ENCODE data around the gene AQP6. TPM values are rescaled to one million over a fixed set of nuclear protein-coding genes. Genes with fewer than 3 reads are reported as not detected.

Gene AQP6
- total RNA-seq (12.0 TPM), polyA plus RNA-seq (ENCODE audit: insufficient read depth, low read depth, low replicate concordance) (74.1 TPM)
- long read RNA-seq, donor 1, partial matches to known transcripts: 0 of 4 reads
- long read RNA-seq, donor 1, other reads (novel, unspliced or antisense): 0 of 4 reads
- long read RNA-seq, donor 2, partial matches to known transcripts: 0 of 7 reads
- long read RNA-seq, donor 2, other reads (novel, unspliced or antisense): 5 of 7 reads
- long read RNA-seq, donor 3, partial matches to known transcripts: 0 of 2 reads
- long read RNA-seq, donor 3, other reads (novel, unspliced or antisense): 0 of 2 reads
- long read RNA-seq, donor 4, partial matches to known transcripts: 7 of 15 reads
- long read RNA-seq, donor 4, other reads (novel, unspliced or antisense): 5 of 15 reads
- long read RNA-seq, donor 5: 0 reads
- long read RNA-seq, donor 6, partial matches to known transcripts: 0 of 5 reads
- long read RNA-seq, donor 6, other reads (novel, unspliced or antisense): 5 of 5 reads
- long read RNA-seq, donor 7, transcript AQP6-201 (4 exons, 1,398 nt): major isoform, 9 of 18 reads
- long read RNA-seq, donor 7, partial matches to known transcripts: 2 of 18 reads
- long read RNA-seq, donor 7, other reads (novel, unspliced or antisense): 7 of 18 reads
- long read RNA-seq, donor 8, partial matches to known transcripts: 0 of 1 reads
- long read RNA-seq, donor 8, other reads (novel, unspliced or antisense): 0 of 1 reads
- long read RNA-seq, donor 9, partial matches to known transcripts: 0 of 4 reads
- long read RNA-seq, donor 9, other reads (novel, unspliced or antisense): 0 of 4 reads
- long read RNA-seq, donor 10, partial matches to known transcripts: 0 of 4 reads
- long read RNA-seq, donor 10, other reads (novel, unspliced or antisense): 0 of 4 reads

GRCh38 chr12:49972641-49973360, at the start of gene AQP6:
Gene AQP6, plus strand, starts transcription at chr12:49972947. Its CDS starts 227 bp downstream, at chr12:49973174.
- Histone ChIP-seq H3K9me3 (ENCODE audit: control insufficient read depth in 2 of 3, insufficient read depth in 1 of 3, low read length in 3 of 3) (no peaks in the 10 kb centered on the region), H3K27me3 (ENCODE audit: control insufficient read depth, insufficient read depth, low read length) (no peaks in the 10 kb centered on the region), H3K4me1 (ENCODE audit: control insufficient read depth in 2 of 3, insufficient read depth in 2 of 3, low read depth in 1 of 3, low read length in 3 of 3) (peaks cover 0 to 8% (median 2%) of the 10 kb centered on the region in 3 donors), H3K36me3 (ENCODE audit: control insufficient read depth in 2 of 3, insufficient read depth in 3 of 3, low read length in 3 of 3) (no peaks in the 10 kb centered on the region), H3K9ac (ENCODE audit: low read length in 3 of 3) (no peak within 1 kb of the TSS), H3K4me3 (ENCODE audit: low read length in 3 of 3) (no peak within 1 kb of the TSS), H3K27ac (ENCODE audit: low read depth in 2 of 2, low read length in 2 of 2) (no peak within 1 kb of the TSS)
- DNase-seq (peak in 4 of 5 donors; percentile 49 to 78 (median 64)), FAIRE-seq (no peak)
- TF ChIP-seq, protein P1, sequence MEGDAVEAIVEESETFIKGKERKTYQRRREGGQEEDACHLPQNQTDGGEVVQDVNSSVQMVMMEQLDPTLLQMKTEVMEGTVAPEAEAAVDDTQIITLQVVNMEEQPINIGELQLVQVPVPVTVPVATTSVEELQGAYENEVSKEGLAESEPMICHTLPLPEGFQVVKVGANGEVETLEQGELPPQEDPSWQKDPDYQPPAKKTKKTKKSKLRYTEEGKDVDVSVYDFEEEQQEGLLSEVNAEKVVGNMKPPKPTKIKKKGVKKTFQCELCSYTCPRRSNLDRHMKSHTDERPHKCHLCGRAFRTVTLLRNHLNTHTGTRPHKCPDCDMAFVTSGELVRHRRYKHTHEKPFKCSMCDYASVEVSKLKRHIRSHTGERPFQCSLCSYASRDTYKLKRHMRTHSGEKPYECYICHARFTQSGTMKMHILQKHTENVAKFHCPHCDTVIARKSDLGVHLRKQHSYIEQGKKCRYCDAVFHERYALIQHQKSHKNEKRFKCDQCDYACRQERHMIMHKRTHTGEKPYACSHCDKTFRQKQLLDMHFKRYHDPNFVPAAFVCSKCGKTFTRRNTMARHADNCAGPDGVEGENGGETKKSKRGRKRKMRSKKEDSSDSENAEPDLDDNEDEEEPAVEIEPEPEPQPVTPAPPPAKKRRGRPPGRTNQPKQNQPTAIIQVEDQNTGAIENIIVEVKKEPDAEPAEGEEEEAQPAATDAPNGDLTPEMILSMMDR (IDR thresholded peaks at IDR 0.05; ENCODE audit: borderline replicate concordance, extremely low read depth, insufficient read depth): no peak
- intact Hi-C loops (cut with DNase I): no loop called here

GRCh38 chr12:49923035-49923644, 49.6 kb upstream of the AQP6 start:
- TF ChIP-seq, protein P1 (IDR thresholded peaks at IDR 0.05; ENCODE audit: borderline replicate concordance, extremely low read depth, insufficient read depth): no peak
- no peaks in the 10 kb centered on the region for H3K27me3 ChIP-seq (ENCODE audit: control insufficient read depth, insufficient read depth, low read length)
- intact Hi-C loops (cut with DNase I): no loop called here
- DNase-seq: no peak
- no peak overlapping the region for H3K27ac ChIP-seq (ENCODE audit: low read depth in 2 of 2, low read length in 2 of 2)
- no peaks in the 10 kb centered on the region for H3K36me3 ChIP-seq (ENCODE audit: control insufficient read depth in 2 of 3, insufficient read depth in 3 of 3, low read length in 3 of 3)
- no peak for FAIRE-seq
- H3K9me3 ChIP-seq (ENCODE audit: control insufficient read depth in 2 of 3, insufficient read depth in 1 of 3, low read length in 3 of 3): no peaks in the 10 kb centered on the region
- H3K4me1 ChIP-seq (ENCODE audit: control insufficient read depth in 2 of 3, insufficient read depth in 2 of 3, low read depth in 1 of 3, low read length in 3 of 3): no peaks in the 10 kb centered on the region
- no peak overlapping the region for H3K4me3 ChIP-seq (ENCODE audit: low read length in 3 of 3)
- H3K9ac ChIP-seq (ENCODE audit: low read length in 3 of 3): no peak overlapping the region

DNA sequence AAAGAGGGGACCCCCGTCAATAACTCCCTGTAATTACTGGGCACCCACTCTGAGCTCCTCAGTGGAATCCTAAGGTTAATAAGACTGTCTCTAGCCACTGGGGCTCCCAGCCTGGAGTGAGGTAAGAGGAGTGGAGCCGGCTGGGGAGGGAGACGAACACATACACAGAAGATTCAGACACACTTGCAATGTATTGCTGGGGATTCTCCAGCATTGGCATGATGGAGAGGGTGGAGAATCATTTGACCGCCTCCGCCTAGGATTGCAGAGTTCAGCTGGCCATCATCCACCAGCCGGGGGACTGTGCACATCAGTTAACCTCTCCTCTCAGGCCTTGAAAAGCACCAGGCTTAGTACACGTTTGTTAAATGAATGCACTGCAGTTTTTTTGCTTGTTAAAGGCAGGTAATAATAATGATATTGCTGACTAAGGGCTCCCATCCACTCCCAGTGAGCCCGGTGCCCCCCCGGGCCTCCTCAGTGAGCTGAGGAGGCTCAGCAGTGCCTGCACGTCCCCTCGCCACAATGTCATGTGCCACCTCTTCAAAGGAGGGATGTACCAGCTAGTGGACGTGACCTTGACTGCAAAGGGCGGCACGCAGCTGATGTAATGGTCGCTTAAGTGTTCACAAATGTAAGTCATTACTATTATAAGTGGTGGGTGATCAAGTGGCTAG, 48.7 kb upstream of the AQP6 start:
- no peak for FAIRE-seq
- H3K27me3 ChIP-seq (ENCODE audit: control insufficient read depth, insufficient read depth, low read length): no peaks in the 10 kb centered on the region
- H3K9ac ChIP-seq (ENCODE audit: low read length in 3 of 3): no peak overlapping the region
- intact Hi-C loops (cut with DNase I): no loop called here
- TF ChIP-seq, protein P1 (IDR thresholded peaks at IDR 0.05; ENCODE audit: borderline replicate concordance, extremely low read depth, insufficient read depth): no peak
- no peaks in the 10 kb centered on the region for H3K4me1 ChIP-seq (ENCODE audit: control insufficient read depth in 2 of 3, insufficient read depth in 2 of 3, low read depth in 1 of 3, low read length in 3 of 3)
- no peak overlapping the region for H3K27ac ChIP-seq (ENCODE audit: low read depth in 2 of 2, low read length in 2 of 2)
- no peak for DNase-seq
- no peaks in the 10 kb centered on the region for H3K36me3 ChIP-seq (ENCODE audit: control insufficient read depth in 2 of 3, insufficient read depth in 3 of 3, low read length in 3 of 3)
- H3K9me3 ChIP-seq (ENCODE audit: control insufficient read depth in 2 of 3, insufficient read depth in 1 of 3, low read length in 3 of 3): no peaks in the 10 kb centered on the region
- no peak overlapping the region for H3K4me3 ChIP-seq (ENCODE audit: low read length in 3 of 3)

Data from kidney (tissue), 22 donors.